ENCODE measurements around the gene CCDC157.

Gene CCDC157

GRCh38 chr22:30326706-30327362, 30.0 kb upstream of the CCDC157 start, which contains the start of gene TBC1D10A:
Gene TBC1D10A, minus strand, starts transcription at chr22:30326941. Its CDS starts 60 bp downstream, at chr22:30326881.
- H3K4me1 ChIP-seq (ENCODE audit: control insufficient read depth, insufficient read depth, low read length): peaks cover 22% of the 10 kb centered on the region
- H3K27me3 ChIP-seq (ENCODE audit: control insufficient read depth, insufficient read depth, low read length): no peaks in the 10 kb centered on the region
- H3K4me3 ChIP-seq (ENCODE audit: low read depth, low read length): peak within 1 kb of the TSS; percentile 94
- H3K9ac ChIP-seq (ENCODE audit: low read length): peak within 1 kb of the TSS; percentile 78
- H3K9me3 ChIP-seq (ENCODE audit: control insufficient read depth, insufficient read depth, low read depth, low read length): no peaks in the 10 kb centered on the region
- H3K36me3 ChIP-seq (ENCODE audit: control insufficient read depth, insufficient read depth, low read length): peaks cover 9% of the 10 kb centered on the region
- no peak within 1 kb of the TSS for H3K27ac ChIP-seq (ENCODE audit: low read depth, low read length)

- Histone ChIP-seq H3K9ac (ENCODE audit: low read length) (no peak overlapping the region), H3K27me3 (ENCODE audit: control insufficient read depth, insufficient read depth, low read length) (no peaks in the 10 kb centered on the region), H3K4me3 (ENCODE audit: low read depth, low read length) (no peak overlapping the region)
Measured at GRCh38 chr22:30327864-30328345, 28.9 kb upstream of the CCDC157 start.

GRCh38 chr22:30328466-30329049, 28.2 kb upstream of the CCDC157 start:
- no peak overlapping the region for H3K4me3 ChIP-seq (ENCODE audit: low read depth, low read length)
- no peak overlapping the region for H3K9ac ChIP-seq (ENCODE audit: low read length)
- H3K4me1 ChIP-seq (ENCODE audit: control insufficient read depth, insufficient read depth, low read length): peaks cover 22% of the 10 kb centered on the region
- no peaks in the 10 kb centered on the region for H3K9me3 ChIP-seq (ENCODE audit: control insufficient read depth, insufficient read depth, low read depth, low read length)
- H3K36me3 ChIP-seq (ENCODE audit: control insufficient read depth, insufficient read depth, low read length): peaks cover 24% of the 10 kb centered on the region
- no peaks in the 10 kb centered on the region for H3K27me3 ChIP-seq (ENCODE audit: control insufficient read depth, insufficient read depth, low read length)
- H3K27ac ChIP-seq (ENCODE audit: low read depth, low read length): no peak overlapping the region

More at GRCh38 chr22:30327864-30328345, 28.9 kb upstream of the CCDC157 start:
- peaks cover 17% of the 10 kb centered on the region for H3K36me3 ChIP-seq (ENCODE audit: control insufficient read depth, insufficient read depth, low read length)
- H3K27ac ChIP-seq (ENCODE audit: low read depth, low read length): no peak overlapping the region
- H3K9me3 ChIP-seq (ENCODE audit: control insufficient read depth, insufficient read depth, low read depth, low read length): no peaks in the 10 kb centered on the region
- H3K4me1 ChIP-seq (ENCODE audit: control insufficient read depth, insufficient read depth, low read length): peaks cover 22% of the 10 kb centered on the region

GRCh38 chr22:30332551-30332950, 24.3 kb upstream of the CCDC157 start:
- no peaks in the 10 kb centered on the region for H3K9me3 ChIP-seq (ENCODE audit: control insufficient read depth, insufficient read depth, low read depth, low read length)
- H3K9ac ChIP-seq (ENCODE audit: low read length): no peak overlapping the region
- H3K4me1 ChIP-seq (ENCODE audit: control insufficient read depth, insufficient read depth, low read length): peaks cover 2% of the 10 kb centered on the region
- H3K4me3 ChIP-seq (ENCODE audit: low read depth, low read length): no peak overlapping the region
- no peaks in the 10 kb centered on the region for H3K27me3 ChIP-seq (ENCODE audit: control insufficient read depth, insufficient read depth, low read length)
- H3K27ac ChIP-seq (ENCODE audit: low read depth, low read length): no peak overlapping the region
- peaks cover 64% of the 10 kb centered on the region for H3K36me3 ChIP-seq (ENCODE audit: control insufficient read depth, insufficient read depth, low read length)

- Histone ChIP-seq H3K27ac (ENCODE audit: low read depth, low read length) (no peak overlapping the region), H3K4me1 (ENCODE audit: control insufficient read depth, insufficient read depth, low read length) (no peaks in the 10 kb centered on the region; the same call in 1 of the 2 replicates), H3K4me3 (ENCODE audit: low read depth, low read length) (no peak overlapping the region), H3K36me3 (ENCODE audit: control insufficient read depth, insufficient read depth, low read length) (peaks cover 69% of the 10 kb centered on the region), H3K9ac (ENCODE audit: low read length) (no peak overlapping the region), H3K27me3 (ENCODE audit: control insufficient read depth, insufficient read depth, low read length) (no peaks in the 10 kb centered on the region), H3K9me3 (ENCODE audit: control insufficient read depth, insufficient read depth, low read depth, low read length) (no peaks in the 10 kb centered on the region)
Measured at GRCh38 chr22:30332994-30333706, 23.7 kb upstream of the CCDC157 start.

GRCh38 chr22:30333707-30334087, 23.1 kb upstream of the CCDC157 start:
- Histone ChIP-seq H3K36me3 (ENCODE audit: control insufficient read depth, insufficient read depth, low read length) (peaks cover 74% of the 10 kb centered on the region), H3K4me1 (ENCODE audit: control insufficient read depth, insufficient read depth, low read length) (no peaks in the 10 kb centered on the region)

GRCh38 chr22:30334646-30335045, 22.2 kb upstream of the CCDC157 start:
- H3K4me3 ChIP-seq (ENCODE audit: low read depth, low read length): no peak overlapping the region
- no peaks in the 10 kb centered on the region for H3K4me1 ChIP-seq (ENCODE audit: control insufficient read depth, insufficient read depth, low read length)
- H3K27ac ChIP-seq (ENCODE audit: low read depth, low read length): no peak overlapping the region
- peaks cover 84% of the 10 kb centered on the region for H3K36me3 ChIP-seq (ENCODE audit: control insufficient read depth, insufficient read depth, low read length)
- H3K9me3 ChIP-seq (ENCODE audit: control insufficient read depth, insufficient read depth, low read depth, low read length): no peaks in the 10 kb centered on the region
- no peaks in the 10 kb centered on the region for H3K27me3 ChIP-seq (ENCODE audit: control insufficient read depth, insufficient read depth, low read length)
- H3K9ac ChIP-seq (ENCODE audit: low read length): no peak overlapping the region

More at GRCh38 chr22:30333707-30334087, 23.1 kb upstream of the CCDC157 start:
- H3K9ac ChIP-seq (ENCODE audit: low read length): no peak overlapping the region
- no peak overlapping the region for H3K4me3 ChIP-seq (ENCODE audit: low read depth, low read length)
- H3K9me3 ChIP-seq (ENCODE audit: control insufficient read depth, insufficient read depth, low read depth, low read length): no peaks in the 10 kb centered on the region
- no peak overlapping the region for H3K27ac ChIP-seq (ENCODE audit: low read depth, low read length)
- no peaks in the 10 kb centered on the region for H3K27me3 ChIP-seq (ENCODE audit: control insufficient read depth, insufficient read depth, low read length)

GRCh38 chr22:30335236-30335635, 21.6 kb upstream of the CCDC157 start:
- H3K36me3 ChIP-seq (ENCODE audit: control insufficient read depth, insufficient read depth, low read length): peaks cover 90% of the 10 kb centered on the region

GRCh38 chr22:30336752-30337460, 19.9 kb upstream of the CCDC157 start:
- H3K4me1 ChIP-seq (ENCODE audit: control insufficient read depth, insufficient read depth, low read length): no peaks in the 10 kb centered on the region
- no peak overlapping the region for H3K4me3 ChIP-seq (ENCODE audit: low read depth, low read length)
- peaks cover 96% of the 10 kb centered on the region for H3K36me3 ChIP-seq (ENCODE audit: control insufficient read depth, insufficient read depth, low read length)
- H3K9me3 ChIP-seq (ENCODE audit: control insufficient read depth, insufficient read depth, low read depth, low read length): no peaks in the 10 kb centered on the region
- H3K27me3 ChIP-seq (ENCODE audit: control insufficient read depth, insufficient read depth, low read length): no peaks in the 10 kb centered on the region
- H3K27ac ChIP-seq (ENCODE audit: low read depth, low read length): no peak overlapping the region
- no peak overlapping the region for H3K9ac ChIP-seq (ENCODE audit: low read length)

More at GRCh38 chr22:30335236-30335635, 21.6 kb upstream of the CCDC157 start:
- Histone ChIP-seq H3K27ac (ENCODE audit: low read depth, low read length) (no peak overlapping the region), H3K9me3 (ENCODE audit: control insufficient read depth, insufficient read depth, low read depth, low read length) (no peaks in the 10 kb centered on the region), H3K27me3 (ENCODE audit: control insufficient read depth, insufficient read depth, low read length) (no peaks in the 10 kb centered on the region), H3K4me1 (ENCODE audit: control insufficient read depth, insufficient read depth, low read length) (no peaks in the 10 kb centered on the region), H3K9ac (ENCODE audit: low read length) (no peak overlapping the region), H3K4me3 (ENCODE audit: low read depth, low read length) (no peak overlapping the region)

GRCh38 chr22:30337461-30337778, 19.4 kb upstream of the CCDC157 start:
- H3K9ac ChIP-seq (ENCODE audit: low read length): no peak overlapping the region
- H3K9me3 ChIP-seq (ENCODE audit: control insufficient read depth, insufficient read depth, low read depth, low read length): no peaks in the 10 kb centered on the region
- peaks cover 98% of the 10 kb centered on the region for H3K36me3 ChIP-seq (ENCODE audit: control insufficient read depth, insufficient read depth, low read length)
- H3K27ac ChIP-seq (ENCODE audit: low read depth, low read length): no peak overlapping the region
- no peak overlapping the region for H3K4me3 ChIP-seq (ENCODE audit: low read depth, low read length)
- no peaks in the 10 kb centered on the region for H3K4me1 ChIP-seq (ENCODE audit: control insufficient read depth, insufficient read depth, low read length)
- no peaks in the 10 kb centered on the region for H3K27me3 ChIP-seq (ENCODE audit: control insufficient read depth, insufficient read depth, low read length)

All from HUES6 (cell line).